ENCODE measurements around the gene HADHA.

DNA sequence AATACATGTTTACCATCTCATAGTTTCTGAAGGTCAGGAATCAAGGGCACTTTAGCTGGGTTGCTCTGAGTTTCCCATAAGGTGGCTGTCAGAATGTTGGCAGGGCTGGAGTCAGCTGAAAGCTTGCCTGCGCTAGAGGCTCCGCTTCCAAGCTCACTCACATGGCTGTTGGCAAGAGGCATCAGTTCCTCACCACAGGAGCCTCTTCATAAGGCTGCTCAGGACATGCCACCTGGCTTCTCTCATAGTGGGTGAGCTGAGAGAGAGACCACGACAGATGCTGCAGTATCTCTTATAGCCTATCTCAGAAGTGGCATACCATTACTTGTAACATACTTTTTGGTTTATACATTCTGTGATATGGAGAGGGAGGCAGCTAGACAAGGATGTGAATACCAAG lies 7.5 kb upstream of the HADHA start:
- TF ChIP-seq, protein P1, sequence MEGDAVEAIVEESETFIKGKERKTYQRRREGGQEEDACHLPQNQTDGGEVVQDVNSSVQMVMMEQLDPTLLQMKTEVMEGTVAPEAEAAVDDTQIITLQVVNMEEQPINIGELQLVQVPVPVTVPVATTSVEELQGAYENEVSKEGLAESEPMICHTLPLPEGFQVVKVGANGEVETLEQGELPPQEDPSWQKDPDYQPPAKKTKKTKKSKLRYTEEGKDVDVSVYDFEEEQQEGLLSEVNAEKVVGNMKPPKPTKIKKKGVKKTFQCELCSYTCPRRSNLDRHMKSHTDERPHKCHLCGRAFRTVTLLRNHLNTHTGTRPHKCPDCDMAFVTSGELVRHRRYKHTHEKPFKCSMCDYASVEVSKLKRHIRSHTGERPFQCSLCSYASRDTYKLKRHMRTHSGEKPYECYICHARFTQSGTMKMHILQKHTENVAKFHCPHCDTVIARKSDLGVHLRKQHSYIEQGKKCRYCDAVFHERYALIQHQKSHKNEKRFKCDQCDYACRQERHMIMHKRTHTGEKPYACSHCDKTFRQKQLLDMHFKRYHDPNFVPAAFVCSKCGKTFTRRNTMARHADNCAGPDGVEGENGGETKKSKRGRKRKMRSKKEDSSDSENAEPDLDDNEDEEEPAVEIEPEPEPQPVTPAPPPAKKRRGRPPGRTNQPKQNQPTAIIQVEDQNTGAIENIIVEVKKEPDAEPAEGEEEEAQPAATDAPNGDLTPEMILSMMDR (IDR thresholded peaks at IDR 0.05): no peak
- TF ChIP-seq POLR2A (IDR thresholded peaks at IDR 0.05): no peak
